GDM1 (cell line): Measurements from ENCODE around the gene TEX28.
A peak's percentile ranks its signal among the peaks of the same experiment; 100 is the strongest.
"Not testable (repeated sequence)": the region's sequence is repeated elsewhere in the genome, so short reads cannot be mapped to it uniquely, and the experiment has no call there.

Experiments
- DNase-seq: peaks from one replicate; lab custom pipeline; 2025; lab: John Stamatoyannopoulos, UW

The TEX28 gene

DNA sequence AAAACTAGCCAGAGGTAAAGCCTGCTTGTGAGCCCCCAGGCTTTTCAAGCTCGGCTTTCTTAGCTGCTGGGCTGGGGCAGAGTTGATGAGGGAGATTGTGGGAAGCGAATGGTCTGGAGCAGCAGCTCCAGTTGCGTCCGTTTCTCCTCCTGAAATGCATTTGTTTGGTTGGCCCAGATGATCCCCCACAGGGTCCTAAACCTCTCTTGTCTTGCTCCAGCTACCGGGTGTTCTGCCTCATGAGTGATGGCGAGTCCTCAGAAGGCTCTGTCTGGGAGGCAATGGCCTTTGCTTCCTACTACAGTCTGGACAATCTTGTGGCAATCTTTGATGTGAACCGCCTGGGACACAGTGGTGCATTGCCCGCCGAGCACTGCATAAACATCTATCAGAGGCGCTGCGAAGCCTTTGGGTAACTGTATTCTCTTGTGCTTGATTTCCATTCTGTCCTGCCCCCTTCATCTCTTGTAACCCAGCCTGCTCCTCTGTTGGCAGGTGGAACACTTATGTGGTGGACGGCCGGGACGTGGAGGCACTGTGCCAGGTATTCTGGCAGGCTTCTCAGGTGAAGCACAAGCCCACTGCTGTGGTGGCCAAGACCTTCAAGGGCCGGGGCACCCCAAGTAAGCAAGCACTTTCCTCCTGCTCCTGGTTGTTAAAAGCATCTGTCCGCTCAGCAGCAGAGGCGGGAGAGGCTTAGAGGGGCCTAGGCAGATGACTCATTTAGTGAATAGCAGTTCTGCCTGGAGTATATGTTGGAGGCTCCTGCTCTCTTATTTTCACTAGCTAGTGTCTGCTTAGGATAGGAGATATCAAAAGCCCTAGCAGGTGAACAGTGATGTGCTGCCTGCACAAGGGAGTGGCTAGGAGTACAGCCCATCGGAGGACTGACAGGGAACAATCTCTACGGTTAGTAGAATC lies 16.0 kb upstream of the TEX28 start:
- DNase-seq, result no peak

DNA sequence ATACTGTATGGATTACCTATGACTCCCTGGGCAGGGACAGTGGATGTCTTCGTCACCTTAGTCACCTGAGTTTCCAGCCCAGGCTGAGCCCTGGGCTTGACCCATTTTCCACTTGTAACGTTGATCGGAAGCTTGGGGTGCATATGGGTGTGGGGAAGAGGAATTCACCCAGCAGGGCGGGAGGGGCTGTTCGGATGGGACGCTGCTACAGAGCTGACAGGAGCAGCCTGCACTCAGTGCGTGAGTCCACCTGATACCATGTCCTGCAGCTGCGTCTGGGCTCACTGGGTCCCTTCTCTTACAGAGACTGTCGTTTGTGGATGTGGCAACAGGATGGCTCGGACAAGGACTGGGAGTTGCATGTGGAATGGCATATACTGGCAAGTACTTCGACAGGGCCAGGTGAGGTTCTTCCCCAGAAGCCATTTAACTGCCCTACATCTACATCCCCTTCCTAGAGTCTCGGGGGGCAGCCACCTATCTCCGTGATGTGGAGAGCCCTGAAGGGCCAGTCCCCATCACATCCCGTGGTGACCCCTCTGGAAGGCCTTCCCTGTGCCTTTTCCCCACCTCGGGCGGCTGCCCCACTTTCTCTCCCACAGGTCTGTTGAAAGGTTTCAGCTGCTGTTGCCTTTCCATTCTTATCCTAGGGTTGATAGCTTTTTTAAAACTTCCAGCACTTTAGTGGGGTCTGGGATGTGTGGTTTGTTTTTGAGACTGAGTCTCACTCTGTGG lies 14.3 kb upstream of the TEX28 start:
- no peak for DNase-seq

DNA sequence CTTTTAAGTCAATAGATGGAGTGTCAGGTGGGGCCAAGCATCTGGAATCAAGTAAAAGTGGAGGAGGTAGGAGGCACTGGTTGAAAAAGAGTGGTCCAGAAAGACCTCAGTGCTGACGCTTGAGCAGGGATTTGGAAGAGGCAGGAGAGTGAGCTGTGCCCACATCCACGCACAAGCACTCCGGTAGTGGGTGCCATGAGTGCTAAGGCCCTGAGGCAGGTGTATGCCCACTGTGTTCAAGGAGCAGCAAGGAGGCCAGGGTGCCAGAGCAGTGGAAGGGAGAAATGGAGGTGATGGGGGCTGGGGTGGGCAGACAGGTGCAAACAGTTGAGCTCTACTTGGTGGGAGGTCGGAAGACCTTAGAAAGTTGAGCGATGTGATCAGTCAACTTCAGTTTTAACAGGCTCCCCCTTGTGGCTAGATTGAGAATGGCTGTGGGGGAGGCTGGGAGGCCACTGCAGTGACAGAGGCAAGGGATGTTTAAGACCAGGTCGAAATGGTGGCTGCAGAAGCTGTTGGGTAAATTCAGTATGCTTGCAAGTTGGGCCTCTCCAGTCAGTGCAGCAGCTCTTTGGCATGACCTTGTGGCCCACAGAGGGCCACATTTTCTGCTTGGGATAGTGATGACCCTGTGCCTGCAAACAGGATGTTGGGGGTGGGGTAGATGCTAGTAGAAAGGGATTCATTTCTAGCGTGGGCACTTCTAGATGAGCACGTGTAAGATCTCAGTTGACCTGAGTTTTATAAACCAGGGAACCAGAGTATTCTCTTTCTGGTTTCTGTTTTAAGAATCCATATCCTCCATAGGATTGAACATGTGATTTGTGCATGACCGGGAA lies 13.4 kb upstream of the TEX28 start:
- DNase-seq, result peak; percentile 42

DNA sequence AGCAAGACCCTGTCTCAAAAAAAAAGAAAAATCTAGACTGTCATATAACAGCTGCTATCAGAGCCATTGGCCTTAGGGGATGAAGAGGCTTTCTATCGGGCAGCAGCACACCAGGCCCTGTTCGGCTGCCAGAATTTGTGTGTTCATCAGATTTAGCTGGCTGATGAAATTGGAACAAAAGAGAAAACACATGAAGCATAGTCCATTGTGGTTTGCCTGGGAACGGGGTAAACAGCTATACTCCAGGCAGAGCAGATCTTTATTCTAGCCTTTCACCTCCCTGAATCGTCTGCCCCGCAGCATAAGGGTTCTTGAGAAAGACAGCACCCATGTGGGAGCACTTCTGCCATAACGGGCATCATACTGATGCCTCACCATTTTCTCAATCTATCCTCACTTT lies 12.3 kb upstream of the TEX28 start:
- DNase-seq, result no peak

DNA sequence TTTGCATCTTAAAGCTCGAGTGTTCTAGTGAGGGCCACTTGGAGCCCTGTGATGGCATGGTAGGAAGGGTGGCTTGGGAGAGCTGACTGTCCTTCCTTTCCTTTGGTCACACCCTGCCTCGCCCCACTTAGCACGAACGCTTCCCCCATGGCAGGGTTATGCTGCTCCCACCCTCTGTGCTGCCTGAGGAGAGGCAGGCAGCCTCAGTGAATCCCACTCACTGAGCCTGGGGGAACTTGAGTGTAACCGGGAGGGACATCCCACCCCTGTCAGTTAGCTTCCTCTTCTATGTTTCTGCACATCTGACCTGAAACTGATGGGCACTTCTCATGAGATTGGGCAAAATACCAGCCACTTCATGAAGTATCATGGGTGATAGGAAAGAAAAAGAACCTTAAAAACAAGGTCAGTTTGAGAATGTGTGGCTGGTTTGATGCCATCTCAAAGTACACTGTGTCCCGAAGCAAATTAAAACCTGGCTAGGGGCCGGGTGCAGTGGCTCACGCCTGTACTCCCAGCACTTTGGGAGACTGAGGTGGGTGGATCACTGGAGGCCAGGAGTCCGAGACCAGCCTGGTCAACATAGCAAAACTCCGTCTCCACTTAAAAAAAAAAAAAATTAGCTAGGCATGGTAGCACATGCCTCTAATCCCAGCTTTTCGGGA lies 10.7 kb upstream of the TEX28 start:
- no peak for DNase-seq

DNA sequence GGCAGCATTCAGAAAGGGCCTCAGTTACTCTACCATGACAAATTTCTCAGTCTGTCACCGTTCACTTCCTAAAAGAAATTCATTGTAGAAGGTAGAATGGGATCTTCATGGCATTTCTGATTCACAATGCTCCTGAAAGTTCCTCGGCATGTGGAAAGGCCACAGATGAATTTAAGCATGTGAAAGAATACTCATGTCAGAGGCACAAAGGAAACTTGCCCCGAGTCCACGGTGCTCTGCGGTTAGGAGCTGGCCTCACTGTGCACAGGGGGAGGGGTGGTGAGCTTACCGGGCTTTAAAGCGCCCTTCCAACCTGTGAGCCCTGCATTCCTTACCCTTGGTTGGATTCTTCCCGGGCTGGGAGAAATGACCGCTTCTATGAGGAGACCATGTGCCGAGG lies 9.9 kb upstream of the TEX28 start:
- no peak for DNase-seq

DNA sequence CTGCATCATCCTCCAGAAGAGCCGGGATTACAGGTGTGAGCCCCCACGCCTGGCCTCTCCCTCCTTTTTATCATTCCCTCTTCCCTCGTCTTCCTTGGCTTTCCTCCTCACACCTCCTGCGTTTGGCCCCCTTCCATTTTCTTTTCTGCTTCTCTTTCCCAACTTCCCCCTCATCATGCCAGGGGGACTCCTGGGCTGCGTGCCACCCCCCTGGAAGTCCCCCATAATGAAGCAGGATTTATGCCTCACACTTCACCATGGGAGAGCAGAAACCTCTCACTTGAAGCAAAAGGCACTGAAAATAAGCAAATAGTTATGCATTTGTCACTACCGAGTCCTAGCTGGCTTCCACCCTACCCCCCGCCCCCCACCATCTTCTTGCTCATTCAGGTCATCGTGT lies 8.6 kb upstream of the TEX28 start:
- no peak for DNase-seq

DNA sequence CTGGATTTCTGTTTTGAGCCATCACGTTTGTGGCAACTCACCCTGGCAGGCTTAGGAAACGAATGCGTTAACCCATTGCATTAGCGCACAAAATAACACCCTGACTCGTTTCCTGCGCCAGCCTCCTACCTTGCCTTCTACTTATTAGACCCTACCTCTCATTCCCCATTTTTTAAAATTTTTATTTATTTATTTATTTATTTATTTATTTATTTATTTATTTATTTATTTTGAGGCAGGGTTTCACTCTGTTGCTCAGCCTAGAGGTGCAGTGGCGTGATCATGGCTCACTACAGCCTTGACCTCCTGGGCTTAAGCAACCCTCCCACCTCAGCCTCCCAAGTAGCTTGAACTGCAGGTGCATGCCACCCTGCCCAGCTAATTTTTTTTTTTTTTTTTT lies 8.1 kb upstream of the TEX28 start:
- DNase-seq, result not testable (repeated sequence)

DNA sequence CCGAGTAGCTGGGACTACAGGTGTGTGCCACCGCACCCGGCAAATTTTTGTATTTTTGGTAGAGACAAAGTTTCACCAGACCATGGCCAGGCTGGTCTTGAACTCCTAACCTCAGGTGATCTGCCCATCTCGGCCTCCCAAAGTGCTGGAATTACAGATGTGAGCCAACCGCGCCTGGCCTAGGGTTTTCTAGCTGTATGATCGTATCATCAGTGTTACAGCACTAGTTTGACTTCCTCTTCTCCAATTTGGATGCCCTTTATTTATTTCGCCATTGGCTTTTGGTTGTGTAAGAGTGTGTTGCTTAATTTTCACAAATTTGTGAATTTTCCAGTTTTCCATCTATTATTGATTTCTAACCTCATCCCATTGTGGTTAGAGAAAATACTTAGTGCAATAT lies 5.9 kb upstream of the TEX28 start:
- no peak for DNase-seq

DNA sequence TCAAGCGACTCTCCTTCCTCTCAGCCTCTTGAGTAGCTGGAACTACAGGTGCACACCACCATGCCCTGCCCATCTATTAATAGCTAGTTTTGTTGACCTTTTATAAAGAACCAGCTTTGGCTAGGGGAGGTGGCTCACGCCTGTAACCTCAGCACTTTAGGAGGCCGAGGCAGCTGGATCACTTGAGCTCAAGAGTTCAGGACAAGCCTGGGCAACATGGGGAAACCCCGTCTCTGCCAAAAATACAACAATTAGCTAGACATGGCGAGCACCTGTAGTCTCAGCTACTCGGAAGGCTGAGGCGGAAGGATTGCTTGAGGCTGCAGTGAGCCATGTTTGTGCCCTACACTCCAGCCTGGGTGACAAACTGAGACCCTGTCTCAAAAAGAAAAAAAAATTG lies 3.4 kb upstream of the TEX28 start:
- no peak for DNase-seq

DNA sequence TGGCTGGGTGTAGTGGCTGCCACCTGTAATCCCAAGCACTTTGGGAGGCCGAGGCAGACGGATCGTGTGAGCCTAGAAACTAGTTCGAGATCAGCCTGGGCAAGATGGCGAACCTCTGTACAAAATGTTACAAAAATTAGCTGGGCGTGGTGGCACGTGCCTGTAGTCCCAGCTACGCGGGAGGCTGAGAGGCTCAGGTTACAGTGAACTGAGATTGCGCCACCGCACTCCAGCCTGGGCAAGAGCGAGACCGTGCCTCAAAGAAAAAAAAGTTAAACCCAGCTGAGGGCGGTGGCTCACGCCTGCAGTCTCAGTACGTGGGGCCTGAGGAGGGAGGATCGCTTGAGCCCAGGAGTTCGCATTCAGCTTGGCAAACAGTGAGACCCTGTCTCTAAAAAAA lies 1.8 kb upstream of the TEX28 start:
- no peak for DNase-seq

DNA sequence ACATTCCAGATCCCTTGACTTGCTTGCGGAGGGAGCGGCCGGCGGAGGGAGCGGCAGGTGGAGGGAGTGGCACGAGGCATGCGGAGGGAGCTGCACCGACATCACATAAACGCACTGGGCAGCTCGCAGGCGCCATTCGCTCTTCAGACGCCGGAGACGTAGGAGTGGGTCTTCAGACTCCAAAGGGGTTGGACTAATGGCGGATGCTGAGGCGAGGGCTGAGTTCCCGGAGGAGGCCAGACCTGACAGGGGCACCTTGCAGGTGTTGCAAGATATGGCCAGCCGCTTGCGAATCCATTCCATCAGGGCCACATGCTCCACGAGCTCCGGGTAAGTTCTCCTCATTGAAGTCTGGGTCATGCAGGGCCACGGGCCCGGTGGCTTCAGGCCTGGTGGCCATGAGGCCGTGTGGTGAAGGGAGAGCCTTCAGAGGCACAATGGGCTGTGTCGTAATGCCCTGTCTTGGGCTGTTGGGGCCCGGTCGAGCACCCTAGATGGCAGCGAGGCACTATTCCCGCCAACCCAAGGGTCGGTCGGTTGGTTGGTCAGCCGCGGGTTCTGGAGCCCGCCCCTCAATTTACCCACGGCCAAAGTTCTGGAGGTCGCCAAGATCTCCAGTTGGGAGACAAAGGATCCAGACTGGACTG lies 863 bp upstream of the TEX28 start, which contains the start of gene TKTL1:
Gene TKTL1, plus strand, starts transcription at position 132 of the 647 bp plus-strand sequence. Its CDS starts 65 bp downstream, at position 197.
- no peak for DNase-seq

DNA sequence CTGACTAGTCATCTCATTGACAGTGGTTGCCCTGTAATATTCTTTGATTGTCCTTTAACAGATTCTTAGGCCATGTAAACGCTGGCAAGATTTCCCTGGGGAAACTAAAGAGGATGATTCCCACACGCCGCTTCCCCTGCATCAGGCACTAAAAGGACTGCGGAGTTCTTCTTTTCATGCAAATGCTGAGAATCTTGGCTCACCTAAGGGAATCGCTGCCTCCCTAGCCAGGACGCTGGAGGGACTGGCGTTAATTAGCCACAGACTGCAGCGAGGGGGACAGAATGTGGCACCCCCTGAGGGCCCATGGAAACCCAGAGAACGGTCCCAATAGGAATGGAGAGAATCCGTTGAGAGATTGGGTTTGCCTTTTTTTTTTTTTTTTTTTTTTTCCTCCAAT lies 8.5 kb downstream of the TEX28 start:
- DNase-seq, result not testable (repeated sequence)

DNA sequence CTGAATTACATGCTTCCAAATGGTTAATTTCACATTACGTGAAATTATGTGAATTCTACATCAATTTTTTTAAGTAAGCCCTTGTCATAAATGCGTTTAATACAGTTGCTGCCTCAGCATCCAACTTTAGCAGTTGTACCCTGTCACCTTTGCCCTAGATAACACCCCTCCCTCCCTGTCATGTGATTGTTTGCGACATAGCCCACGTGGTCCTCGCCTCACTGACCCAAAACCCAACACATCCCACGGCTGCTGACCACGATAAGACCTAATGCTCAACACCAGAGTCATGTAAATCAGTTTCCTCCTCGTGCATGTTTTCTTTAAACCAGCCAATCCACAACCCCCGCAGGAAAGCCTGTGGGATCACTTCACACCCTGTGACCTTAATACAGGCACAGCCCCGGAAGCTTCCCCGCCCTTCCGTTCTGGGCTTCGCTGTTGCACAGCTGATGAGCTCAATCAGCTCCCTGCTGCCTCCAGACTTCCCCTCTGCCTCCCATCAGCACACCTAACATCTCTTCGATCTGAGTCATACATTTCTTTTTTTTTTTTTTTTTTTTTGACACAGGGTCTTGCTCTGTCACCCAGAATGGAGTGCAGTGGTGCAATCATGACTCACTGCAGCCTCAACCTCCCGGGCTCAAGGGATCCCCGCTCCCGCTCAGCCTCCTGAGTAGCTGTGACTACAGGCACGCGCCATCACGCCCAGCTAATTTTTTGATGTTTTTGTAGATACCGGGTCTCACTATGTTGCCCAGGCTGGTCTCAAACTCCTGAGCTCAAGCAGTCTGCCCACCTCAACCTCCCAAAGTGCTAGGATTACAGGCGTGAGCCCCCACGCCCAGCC lies 10.2 kb downstream of the TEX28 start:
- DNase-seq, result not testable (repeated sequence)

DNA sequence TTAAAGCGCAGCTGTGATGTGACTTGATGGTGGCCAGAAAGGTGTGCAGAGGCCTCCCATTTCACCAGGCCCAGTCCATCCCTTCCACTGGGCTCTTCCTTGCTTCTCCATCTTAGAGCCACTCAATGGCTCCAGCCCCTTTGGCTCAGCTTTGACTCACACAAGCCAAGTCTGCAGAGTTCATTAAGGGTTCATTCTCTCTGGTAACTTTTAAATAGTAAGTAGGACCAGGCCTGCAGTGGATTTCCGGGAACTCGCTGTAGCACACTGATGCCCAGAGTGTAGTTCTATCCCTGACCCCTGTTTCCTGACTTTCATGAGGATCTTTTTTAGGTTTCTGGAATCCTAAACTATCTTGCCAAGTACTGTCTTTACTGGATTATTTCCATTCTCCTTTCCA lies 25.7 kb downstream of the TEX28 start:
- DNase-seq, result not testable (repeated sequence)

DNA sequence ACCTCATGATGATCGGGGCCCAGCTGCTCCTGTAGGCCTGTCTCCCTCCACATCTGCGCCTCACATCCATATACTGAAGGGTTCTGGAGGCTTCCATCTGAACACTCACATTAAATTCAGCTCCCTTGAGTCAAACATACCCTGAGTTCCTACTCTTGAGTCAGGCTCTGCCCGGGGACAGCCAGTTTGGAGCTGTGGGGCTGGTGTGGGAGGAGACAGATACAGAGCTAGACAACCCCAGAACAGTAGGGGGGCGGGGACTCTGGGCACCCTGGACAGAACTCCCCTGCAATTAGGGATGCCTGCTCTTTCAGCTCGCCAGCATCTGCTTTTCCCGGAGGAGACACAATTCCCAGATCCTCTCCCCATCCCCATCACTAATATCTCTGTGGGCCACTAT lies 31.9 kb downstream of the TEX28 start:
- DNase-seq, result not testable (repeated sequence)

DNA sequence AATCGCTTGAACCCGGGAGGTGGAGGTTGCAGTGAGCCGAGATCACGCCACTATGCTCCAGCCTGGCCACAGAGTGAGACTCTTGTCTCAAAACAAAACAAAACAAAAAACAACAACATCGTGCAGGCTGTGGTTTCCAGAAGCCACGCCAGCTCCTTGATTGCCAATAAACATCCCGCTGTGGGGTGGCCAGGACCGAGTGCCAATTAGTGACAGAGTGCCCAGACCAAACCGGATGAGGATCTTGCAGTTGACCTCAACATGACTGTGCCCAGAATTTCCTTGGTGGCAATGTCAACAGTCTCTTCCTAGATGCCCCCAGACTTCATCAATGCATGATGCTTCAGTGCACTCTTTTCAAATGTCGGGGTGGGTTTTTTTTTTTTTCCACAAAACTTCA lies 36.2 kb downstream of the TEX28 start:
- not testable (repeated sequence) for DNase-seq

DNA sequence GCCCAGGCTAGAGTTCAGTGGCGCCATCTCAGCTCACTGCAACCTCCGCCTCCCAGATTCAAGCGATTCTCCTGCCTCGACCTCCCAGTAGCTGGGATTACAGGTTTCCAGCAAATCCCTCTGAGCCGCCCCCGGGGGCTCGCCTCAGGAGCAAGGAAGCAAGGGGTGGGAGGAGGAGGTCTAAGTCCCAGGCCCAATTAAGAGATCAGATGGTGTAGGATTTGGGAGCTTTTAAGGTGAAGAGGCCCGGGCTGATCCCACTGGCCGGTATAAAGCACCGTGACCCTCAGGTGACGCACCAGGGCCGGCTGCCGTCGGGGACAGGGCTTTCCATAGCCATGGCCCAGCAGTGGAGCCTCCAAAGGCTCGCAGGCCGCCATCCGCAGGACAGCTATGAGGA lies 37.6 kb downstream of the TEX28 start, which contains the start of gene OPN1MW3:
Gene OPN1MW3, plus strand, starts transcription at position 301 of the 400 bp plus-strand sequence. Its CDS starts 38 bp downstream, at position 339.
- DNase-seq, result not testable (repeated sequence)

DNA sequence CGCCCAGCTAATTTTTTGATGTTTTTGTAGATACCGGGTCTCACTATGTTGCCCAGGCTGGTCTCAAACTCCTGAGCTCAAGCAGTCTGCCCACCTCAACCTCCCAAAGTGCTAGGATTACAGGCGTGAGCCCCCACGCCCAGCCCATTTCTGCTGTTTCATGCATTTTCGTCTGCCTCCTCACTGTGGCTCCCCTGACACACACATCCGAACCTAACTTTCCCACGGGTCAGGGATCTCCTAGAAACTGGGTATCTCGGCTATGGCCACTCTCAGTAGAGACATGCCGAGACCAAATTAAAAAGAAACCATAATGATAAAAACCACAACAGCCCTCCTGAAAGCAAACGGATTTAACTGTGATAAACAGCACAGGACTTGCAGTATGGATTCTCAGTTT lies 46.8 kb downstream of the TEX28 start:
- not testable (repeated sequence) for DNase-seq
